H54 (cell line): ENCODE data around the gene CFC1B.
"Not testable (repeated sequence)": the region's sequence is repeated elsewhere in the genome, so short reads cannot be mapped to it uniquely, and the experiment has no call there.

Source experiments
- DNase-seq: peaks from one replicate; pipeline ENCODE4 v3.0.0; 2011; ENCODE audit warnings: low spot score, mixed read lengths; ENCODE audit not compliant: insufficient read length
- FAIRE-seq: peaks from 3 replicates; lab custom pipeline; 2011; peaks lifted over from hg19 to GRCh38; lab: Jason Lieb, UNC

The CFC1B gene

GRCh38 chr2:130554178-130554577 is 33.2 kb downstream of the CFC1B start:
- not testable (repeated sequence) for DNase-seq, FAIRE-seq

- not testable (repeated sequence) for DNase-seq, FAIRE-seq
Observed at GRCh38 chr2:130556441-130556840, 35.4 kb downstream of the CFC1B start.

DNA sequence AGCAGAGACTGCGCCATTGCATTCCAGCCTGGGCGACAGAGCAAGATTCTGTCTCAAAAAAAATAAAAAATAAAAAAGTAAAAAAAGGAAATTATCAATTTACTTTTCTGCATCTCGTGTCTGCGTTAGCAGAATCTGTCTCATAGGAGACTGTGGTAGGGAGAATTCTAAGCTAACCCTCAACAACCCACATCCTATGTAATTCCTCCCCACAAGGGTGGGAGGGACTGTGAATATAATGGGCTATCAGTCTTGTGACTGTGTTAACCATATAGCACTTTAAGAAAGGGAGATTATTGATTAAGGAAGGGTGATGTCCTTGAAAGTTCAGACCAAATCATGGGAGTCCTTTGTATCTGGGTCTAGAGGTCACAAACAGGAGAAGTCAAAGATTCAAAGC is 45.1 kb downstream of the CFC1B start:
- not testable (repeated sequence) for FAIRE-seq, DNase-seq

DNA sequence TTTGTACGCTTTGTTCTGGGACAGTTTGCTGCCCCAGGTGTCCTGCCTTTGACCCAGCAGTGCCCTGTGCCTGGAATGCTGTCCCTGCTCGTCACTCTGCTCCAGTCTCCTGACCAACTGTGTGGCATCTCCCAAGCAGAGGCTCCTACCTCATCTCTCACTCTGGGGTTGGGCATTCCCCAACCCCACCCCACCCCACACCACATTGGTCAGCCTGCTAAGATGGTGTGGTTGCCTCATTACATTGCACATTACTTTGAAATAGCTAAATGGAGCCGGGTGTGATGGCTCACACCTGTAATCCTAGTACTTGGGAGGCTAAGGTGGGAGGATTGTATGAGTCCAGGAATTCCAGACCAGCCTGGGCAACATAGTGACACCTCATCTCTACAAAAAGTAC is 50.9 kb downstream of the CFC1B start:
- not testable (repeated sequence) for FAIRE-seq, DNase-seq

DNA sequence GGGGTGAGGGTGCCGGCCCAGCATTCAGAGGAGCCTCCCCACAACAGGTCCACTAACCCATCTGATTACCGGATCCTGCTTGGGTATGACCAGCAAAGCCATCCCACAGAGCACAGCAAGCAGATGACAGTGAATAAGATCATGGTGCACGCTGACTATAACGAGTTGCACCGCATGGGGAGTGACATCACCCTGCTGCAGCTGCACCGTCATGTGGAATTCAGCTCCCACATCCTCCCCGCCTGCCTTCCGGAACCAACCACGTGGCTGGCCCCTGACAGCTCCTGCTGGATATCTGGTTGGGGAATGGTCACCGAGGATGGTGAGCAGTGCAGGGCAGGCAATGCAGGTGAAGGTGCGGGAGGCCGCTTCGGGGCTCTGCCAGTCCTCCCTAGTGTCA is 53.2 kb downstream of the CFC1B start:
- FAIRE-seq, DNase-seq: not testable (repeated sequence)

DNA sequence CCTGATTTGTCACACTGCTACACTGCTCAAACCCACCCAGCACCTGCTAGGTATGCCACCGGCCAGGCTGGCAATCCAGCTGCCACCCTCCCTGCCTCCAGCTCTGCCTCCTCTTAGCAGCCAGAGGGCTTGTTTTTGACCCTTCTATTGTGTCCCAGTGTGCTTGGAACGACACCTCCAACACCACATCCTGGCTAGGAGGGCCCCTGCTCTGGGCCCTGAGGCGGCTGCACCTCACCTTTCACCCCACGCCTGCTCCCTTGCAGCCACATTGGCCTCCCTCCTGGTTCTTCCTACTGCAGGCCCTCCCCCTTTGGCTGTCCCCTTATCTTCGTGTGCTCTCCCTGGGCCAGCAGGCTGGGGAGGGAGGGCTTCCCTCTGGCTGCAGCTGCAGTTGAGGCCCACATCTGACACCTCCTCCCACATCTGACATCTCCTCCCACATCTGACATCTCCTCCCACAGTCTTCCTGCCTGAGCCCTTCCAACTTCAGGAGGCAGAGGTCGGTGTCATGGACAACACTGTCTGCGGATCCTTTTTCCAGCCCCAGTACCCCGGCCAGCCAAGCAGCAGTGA is 55.3 kb downstream of the CFC1B start:
- not testable (repeated sequence) for FAIRE-seq, DNase-seq

- FAIRE-seq = not testable (repeated sequence)
Observed at GRCh38 chr2:130577559-130577958, 56.5 kb downstream of the CFC1B start.

More at GRCh38 chr2:130577559-130577958, 56.5 kb downstream of the CFC1B start:
- not testable (repeated sequence) for DNase-seq
